GM19468 (cell line): ENCODE measurements around the gene KBTBD6.
"Not testable (repeated sequence)": the region's sequence is repeated elsewhere in the genome, so short reads cannot be mapped to it uniquely, and the experiment has no call there.

Source experiments
- ATAC-seq: cut with Tn5 transposase; IDR thresholded peaks from one replicate; pipeline ENCODE4 v1.9.1; 2021; ENCODE audit warnings: mild to moderate bottlenecking, moderate library complexity, moderate number of reproducible peaks; ENCODE audit not compliant: unreplicated experiment; ENCODE audit errors: extremely low read depth

The KBTBD6 gene

GRCh38 chr13:41137241-41137640, 4.6 kb upstream of the KBTBD6 start:
- ATAC-seq: no peak

GRCh38 chr13:41136396-41137031, 3.9 kb upstream of the KBTBD6 start:
- no peak for ATAC-seq

GRCh38 chr13:41133951-41134350, 1.3 kb upstream of the KBTBD6 start:
- no peak for ATAC-seq

GRCh38 chr13:41131660-41132511, 716 bp downstream of the KBTBD6 start:
- ATAC-seq: not testable (repeated sequence)

GRCh38 chr13:41131189-41131588, 1.4 kb downstream of the KBTBD6 start:
- ATAC-seq: not testable (repeated sequence)

- ATAC-seq: no peak
Measured at GRCh38 chr13:41130356-41130755, 2.2 kb downstream of the KBTBD6 start.

- ATAC-seq: no peak
Measured at GRCh38 chr13:41127701-41128100, 4.9 kb downstream of the KBTBD6 start.

- ATAC-seq: no peak
Measured at GRCh38 chr13:41122838-41123237, 9.8 kb downstream of the KBTBD6 start.

GRCh38 chr13:41117869-41118268, 14.7 kb downstream of the KBTBD6 start:
- no peak for ATAC-seq

GRCh38 chr13:41111454-41111853, 21.1 kb downstream of the KBTBD6 start:
- ATAC-seq: no peak

GRCh38 chr13:41107584-41108014, 25.0 kb downstream of the KBTBD6 start:
- no peak for ATAC-seq

- ATAC-seq: no peak
Measured at GRCh38 chr13:41107104-41107571, 25.5 kb downstream of the KBTBD6 start.

GRCh38 chr13:41099986-41100385, 32.6 kb downstream of the KBTBD6 start:
- ATAC-seq: no peak

GRCh38 chr13:41098761-41099160, 33.8 kb downstream of the KBTBD6 start:
- no peak for ATAC-seq

- not testable (repeated sequence) for ATAC-seq
Measured at GRCh38 chr13:41095681-41096080, 36.9 kb downstream of the KBTBD6 start.

- ATAC-seq: no peak
Measured at GRCh38 chr13:41085961-41086585, 46.5 kb downstream of the KBTBD6 start.

- ATAC-seq: no peak
Measured at GRCh38 chr13:41079725-41080124, 52.9 kb downstream of the KBTBD6 start.
